GM06990 (cell line): ENCODE results near the gene MTM1.
A peak's percentile ranks its signal among the peaks of the same experiment; 100 is the strongest.

Experiments used
- DNase-seq: peaks from one replicate; pipeline ENCODE4 v3.0.0-alpha.2; 2011; ENCODE audit not compliant: insufficient read length; ENCODE audit errors: extremely low read depth
- H3K27me3 ChIP-seq: replicated peaks from 2 replicates; pipeline ENCODE4 v1.6.0; 2011; ENCODE audit warnings: low read length; ENCODE audit not compliant: control insufficient read depth, insufficient read depth
- H3K36me3 ChIP-seq: 2 replicates; pipeline ENCODE4 v1.5.1; 2011; ENCODE audit warnings: low read length; ENCODE audit not compliant: control insufficient read depth, insufficient read depth
- H3K4me3 ChIP-seq: replicated peaks from 2 replicates; pipeline ENCODE4 v1.5.1; 2011; ENCODE audit warnings: low read depth, mild to moderate bottlenecking, control low read depth, low read length
- CTCF ChIP-seq: IDR thresholded peaks from 2 replicates; pipeline ENCODE4 v1.5.1; 2011; ENCODE audit warnings: low read length, control low read depth, mild to moderate bottlenecking, inconsistent platforms; ENCODE audit not compliant: insufficient read depth, poor library complexity, severe bottlenecking

MTM1 gene

GRCh38 chrX:150540965-150541364 is 27.5 kb upstream of the MTM1 start:
- no peaks in the 10 kb centered on the region for H3K36me3 ChIP-seq
- TF ChIP-seq CTCF: no peak
- no peak for DNase-seq
- no peak overlapping the region for H3K4me3 ChIP-seq
- no peaks in the 10 kb centered on the region for H3K27me3 ChIP-seq

GRCh38 chrX:150542846-150543229 is 25.6 kb upstream of the MTM1 start:
- TF ChIP-seq CTCF: no peak
- H3K36me3 ChIP-seq: no peaks in the 10 kb centered on the region
- no peaks in the 10 kb centered on the region for H3K27me3 ChIP-seq
- H3K4me3 ChIP-seq: no peak overlapping the region
- no peak for DNase-seq

GRCh38 chrX:150543230-150544155 is 24.9 kb upstream of the MTM1 start:
- no peak for TF ChIP-seq CTCF
- Histone ChIP-seq H3K36me3 (no peaks in the 10 kb centered on the region), H3K4me3 (no peak overlapping the region), H3K27me3 (no peaks in the 10 kb centered on the region)
- peak; percentile 60 for DNase-seq

GRCh38 chrX:150544222-150544787 is 24.1 kb upstream of the MTM1 start:
- no peak for DNase-seq
- H3K27me3 ChIP-seq: no peaks in the 10 kb centered on the region
- no peaks in the 10 kb centered on the region for H3K36me3 ChIP-seq
- no peak overlapping the region for H3K4me3 ChIP-seq
- no peak for TF ChIP-seq CTCF

GRCh38 chrX:150544835-150545770 is 23.3 kb upstream of the MTM1 start:
- no peaks in the 10 kb centered on the region for H3K36me3 ChIP-seq
- H3K4me3 ChIP-seq: no peak overlapping the region
- no peak for DNase-seq
- TF ChIP-seq CTCF: no peak
- H3K27me3 ChIP-seq: no peaks in the 10 kb centered on the region; the same call in 1 of the 2 replicates
